HG03520 (cell line): ENCODE data around the gene MOB1B.
"Not testable (repeated sequence)": the region's sequence is repeated elsewhere in the genome, so short reads cannot be mapped to it uniquely, and the experiment has no call there.

Source experiments
- ATAC-seq: cut with Tn5 transposase; IDR thresholded peaks from one replicate; pipeline ENCODE4 v1.9.1; 2021; ENCODE audit warnings: mild to moderate bottlenecking, moderate library complexity; ENCODE audit not compliant: unreplicated experiment

Gene MOB1B

GRCh38 chr4:70901984-70902576, at the start of gene MOB1B:
Gene MOB1B (plus strand): TSS chr4:70902369. CDS start chr4:70902537, 168 bp downstream.
- peak; percentile 85 for ATAC-seq

GRCh38 chr4:70855464-70855863, 46.7 kb upstream of the MOB1B start:
- ATAC-seq = no peak

- ATAC-seq = no peak
Observed at GRCh38 chr4:70858454-70858853, 43.7 kb upstream of the MOB1B start.

GRCh38 chr4:70859066-70859465, 43.1 kb upstream of the MOB1B start:
- no peak for ATAC-seq

GRCh38 chr4:70863099-70863790, 38.9 kb upstream of the MOB1B start:
- ATAC-seq = peak; percentile 73

- no peak for ATAC-seq
Observed at GRCh38 chr4:70868778-70869177, 33.4 kb upstream of the MOB1B start.

GRCh38 chr4:70873216-70873615, 29.0 kb upstream of the MOB1B start:
- no peak for ATAC-seq

- ATAC-seq = peak; percentile 76
Observed at GRCh38 chr4:70874268-70875156, 27.7 kb upstream of the MOB1B start.

- no peak for ATAC-seq
Observed at GRCh38 chr4:70877556-70877955, 24.6 kb upstream of the MOB1B start.

- no peak for ATAC-seq
Observed at GRCh38 chr4:70880739-70881138, 21.4 kb upstream of the MOB1B start.

GRCh38 chr4:70885174-70885573, 17.0 kb upstream of the MOB1B start:
- ATAC-seq = no peak

- no peak for ATAC-seq
Observed at GRCh38 chr4:70892086-70892769, 9.9 kb upstream of the MOB1B start.

- ATAC-seq = no peak
Observed at GRCh38 chr4:70893790-70894189, 8.4 kb upstream of the MOB1B start.

GRCh38 chr4:70895405-70895804, 6.8 kb upstream of the MOB1B start:
- ATAC-seq = no peak

GRCh38 chr4:70895811-70896491, 6.2 kb upstream of the MOB1B start:
- ATAC-seq = no peak

GRCh38 chr4:70898581-70898980, 3.6 kb upstream of the MOB1B start:
- ATAC-seq = not testable (repeated sequence)

- peak; percentile 19 for ATAC-seq
Observed at GRCh38 chr4:70901607-70901983, 574 bp upstream of the MOB1B start.

GRCh38 chr4:70902577-70903290, 565 bp downstream of the MOB1B start:
- peak; percentile 42 for ATAC-seq

- ATAC-seq = no peak
Observed at GRCh38 chr4:70903291-70903603, 1.1 kb downstream of the MOB1B start.

GRCh38 chr4:70908993-70909556, 6.9 kb downstream of the MOB1B start:
- no peak for ATAC-seq
